HepG2 (cell line): Measurements from ENCODE around the gene HTR1D. TPM values are rescaled to one million over a fixed set of nuclear protein-coding genes. Genes with fewer than 3 reads are reported as not detected.

Source experiments
- FOXJ3 ChIP-seq: sonication (generic); formaldehyde crosslinking; IDR thresholded peaks from 2 replicates; pipeline ENCODE4 v1.4.0; 2020; ENCODE audit warnings: missing genetic modification reagents, mild to moderate bottlenecking, borderline replicate concordance
- GTF2F1 ChIP-seq: fragments of 150-350 bp; IDR thresholded peaks from 2 replicates; pipeline ENCODE4 v1.6.1; 2014; ENCODE audit warnings: low read length
- KDM3A ChIP-seq: IDR thresholded peaks from 2 replicates; pipeline ENCODE4 v1.6.1; 2018; ENCODE audit warnings: low read depth, missing compliant biosample characterization
- MATR3 ChIP-seq: sonication (generic); formaldehyde crosslinking; IDR thresholded peaks from 2 replicates; pipeline ENCODE4 v1.4.0; 2020; ENCODE audit warnings: missing genetic modification reagents
- MLLT10 ChIP-seq: sonication (generic); formaldehyde crosslinking; IDR thresholded peaks from 2 replicates; pipeline ENCODE4 v1.4.0; 2020; ENCODE audit warnings: missing genetic modification reagents
- NRL ChIP-seq: sonication (generic); formaldehyde crosslinking; IDR thresholded peaks from 2 replicates; pipeline ENCODE4 v1.5.0; 2020; ENCODE audit warnings: missing genetic modification reagents, mild to moderate bottlenecking, moderate library complexity, borderline replicate concordance
- PHB2 ChIP-seq: fragments of 450-650 bp; IDR thresholded peaks from 2 replicates; pipeline ENCODE4 v1.6.1; 2018; ENCODE audit not compliant: partially characterized antibody
- RNF219 ChIP-seq: sonication (generic); formaldehyde crosslinking; IDR thresholded peaks from 2 replicates; pipeline ENCODE4 v1.5.0; 2020; ENCODE audit warnings: mild to moderate bottlenecking, missing genetic modification reagents
- SATB2 ChIP-seq: sonication (generic); formaldehyde crosslinking; IDR thresholded peaks from 2 replicates; pipeline ENCODE4 v1.5.0; 2020; ENCODE audit warnings: missing genetic modification reagents
- SP5 ChIP-seq: IDR thresholded peaks from 2 replicates; pipeline ENCODE4 v1.6.1; 2016; ENCODE audit warnings: low read depth, borderline replicate concordance
- SPEN ChIP-seq: sonication (generic); formaldehyde crosslinking; IDR thresholded peaks from 2 replicates; pipeline ENCODE4 v1.5.1; 2020; ENCODE audit warnings: low read depth, mild to moderate bottlenecking, missing genetic modification reagents
- STAG1 ChIP-seq: sonication (generic); formaldehyde crosslinking; IDR thresholded peaks from 2 replicates; pipeline ENCODE4 v1.4.0; 2020; ENCODE audit warnings: missing genetic modification reagents
- ZBTB37 ChIP-seq: sonication (generic); formaldehyde crosslinking; IDR thresholded peaks from 2 replicates; pipeline ENCODE4 v1.4.0; 2020; ENCODE audit warnings: mild to moderate bottlenecking, missing genetic modification reagents
- ZBTB7A ChIP-seq: sonication (generic); formaldehyde crosslinking; IDR thresholded peaks from 2 replicates; pipeline ENCODE4 v1.8.0; 2022; ENCODE audit warnings: mild to moderate bottlenecking, missing genetic modification reagents
- ZC3H4 ChIP-seq: sonication (generic); formaldehyde crosslinking; IDR thresholded peaks from 2 replicates; pipeline ENCODE4 v1.4.0; 2020; ENCODE audit warnings: missing genetic modification reagents, borderline replicate concordance
- ZFP41 ChIP-seq: sonication (generic); formaldehyde crosslinking; IDR thresholded peaks from 2 replicates; pipeline ENCODE4 v1.4.0; 2020; ENCODE audit warnings: mild to moderate bottlenecking, missing genetic modification reagents, borderline replicate concordance
- ZNF317 ChIP-seq: sonication (generic); formaldehyde crosslinking; IDR thresholded peaks from 2 replicates; pipeline ENCODE4 v1.5.0; 2020; ENCODE audit warnings: mild to moderate bottlenecking, missing genetic modification reagents
- ZNF432 ChIP-seq: sonication (generic); formaldehyde crosslinking; IDR thresholded peaks from 2 replicates; pipeline ENCODE4 v1.5.0; 2020; ENCODE audit warnings: missing genetic modification reagents, mild to moderate bottlenecking, borderline replicate concordance
- ZNF558 ChIP-seq: sonication (generic); formaldehyde crosslinking; IDR thresholded peaks from 2 replicates; pipeline ENCODE4 v1.9.0; 2022; ENCODE audit warnings: mild to moderate bottlenecking, missing genetic modification reagents, borderline replicate concordance
- ZNF564 ChIP-seq: sonication (generic); formaldehyde crosslinking; IDR thresholded peaks from 2 replicates; pipeline ENCODE4 v1.8.1; 2023; ENCODE audit warnings: mild to moderate bottlenecking, missing genetic modification reagents
- ZNF576 ChIP-seq: sonication (generic); formaldehyde crosslinking; IDR thresholded peaks from 2 replicates; pipeline ENCODE4 v1.4.0; 2020; ENCODE audit warnings: mild to moderate bottlenecking, missing genetic modification reagents
- ZNF605 ChIP-seq: sonication (generic); formaldehyde crosslinking; IDR thresholded peaks from 2 replicates; pipeline ENCODE4 v1.8.0; 2022; ENCODE audit warnings: mild to moderate bottlenecking, missing genetic modification reagents
- ZNF607 ChIP-seq: sonication (generic); formaldehyde crosslinking; IDR thresholded peaks from 2 replicates; pipeline ENCODE4 v1.5.1; 2020; ENCODE audit warnings: missing genetic modification reagents, mild to moderate bottlenecking, borderline replicate concordance
- ZNF782 ChIP-seq: sonication (generic); formaldehyde crosslinking; IDR thresholded peaks from 2 replicates; pipeline ENCODE4 v1.4.0; 2020; ENCODE audit warnings: missing genetic modification reagents, mild to moderate bottlenecking, borderline replicate concordance
- polyA plus RNA-seq, 8 experiments: library from polyadenylated mRNA; depleted of rRNA in 3 of 8; stranded (reverse) in 7 of 8; unstranded in 1 of 8; fragments of >200 nt; fragmentation: Illumina TruSeq in 4 of 8; extraction: Trizol in 4 of 8; gene quantifications; 2 replicates each; pipeline versions ENCODE4 v1.2.1 to v1.2.3, GENCODE V29; 2011 to 2016; ENCODE audit warnings: low read depth in 4 of 8, missing spikeins in 1 of 8, mixed read lengths in 1 of 8; ENCODE audit not compliant: insufficient read depth in 1 of 8
- total RNA-seq, 5 experiments: library from RNA; depleted of rRNA; stranded (reverse); fragments of >200 nt; fragmentation: Illumina TruSeq; extraction: Trizol; gene quantifications; 2 replicates each; pipeline ENCODE4 v1.2.3, GENCODE V29; 2016; ENCODE audit warnings: low read depth in 1 of 5
- TF ChIP-seq, protein P1 (sequence below): sonication (generic); formaldehyde crosslinking; IDR thresholded peaks from 2 replicates; pipeline ENCODE4 v1.4.0; 2020; ENCODE audit warnings: missing genetic modification reagents, mild to moderate bottlenecking, borderline replicate concordance
- TF ChIP-seq, protein P2 (sequence below): sonication (generic); formaldehyde crosslinking; IDR thresholded peaks from 2 replicates; pipeline ENCODE4 v1.8.1; 2022; ENCODE audit warnings: mild to moderate bottlenecking, missing genetic modification reagents

Gene HTR1D
- total and polyA plus RNA-seq, 2 of the 13 experiments (the other 11 are each of a cell fraction or from before 2014, with no cell fraction given), result 0.04 to 0.07 TPM

DNA sequence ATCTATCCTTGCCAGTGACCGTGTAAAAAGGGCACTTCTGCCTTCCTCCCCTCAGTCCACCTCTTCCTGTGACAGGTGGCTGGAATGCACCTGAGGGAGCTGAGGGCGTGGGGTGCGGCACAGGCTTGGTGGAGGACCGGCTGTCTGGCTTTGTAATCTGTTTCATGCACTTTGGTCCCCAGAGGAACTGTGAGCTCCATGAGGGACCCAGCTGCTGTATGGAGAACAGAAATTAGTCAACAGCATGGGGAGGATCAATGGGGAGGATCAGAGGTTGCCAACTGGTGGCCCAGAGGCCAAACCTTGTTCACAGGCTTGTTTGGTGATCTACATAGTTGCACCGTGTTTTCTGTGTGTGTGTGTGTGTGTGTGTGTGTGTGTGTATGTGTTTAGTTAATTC is 29.7 kb downstream of the HTR1D start (continued):
- TF ChIP-seq ZBTB37 (CRISPR knock-in tag), result peak; percentile 91
- TF ChIP-seq ZNF558 (CRISPR knock-in tag), result no peak
- peak; percentile 86 for TF ChIP-seq KDM3A (CRISPR knock-in tag)
- TF ChIP-seq ZFP41 (CRISPR knock-in tag), result no peak
- no peak for TF ChIP-seq ZNF432 (CRISPR knock-in tag)
- peak; percentile 30 for TF ChIP-seq STAG1 (CRISPR knock-in tag)
- TF ChIP-seq ZNF576 (CRISPR knock-in tag), result 0 out of 2 replicates have a peak, but pooled peaks have one; percentile 5
- peak; percentile 77; the same call in 1 of the 2 replicates for TF ChIP-seq ZNF782 (CRISPR knock-in tag)
- no peak for TF ChIP-seq NRL (CRISPR knock-in tag)
- TF ChIP-seq, protein P1, sequence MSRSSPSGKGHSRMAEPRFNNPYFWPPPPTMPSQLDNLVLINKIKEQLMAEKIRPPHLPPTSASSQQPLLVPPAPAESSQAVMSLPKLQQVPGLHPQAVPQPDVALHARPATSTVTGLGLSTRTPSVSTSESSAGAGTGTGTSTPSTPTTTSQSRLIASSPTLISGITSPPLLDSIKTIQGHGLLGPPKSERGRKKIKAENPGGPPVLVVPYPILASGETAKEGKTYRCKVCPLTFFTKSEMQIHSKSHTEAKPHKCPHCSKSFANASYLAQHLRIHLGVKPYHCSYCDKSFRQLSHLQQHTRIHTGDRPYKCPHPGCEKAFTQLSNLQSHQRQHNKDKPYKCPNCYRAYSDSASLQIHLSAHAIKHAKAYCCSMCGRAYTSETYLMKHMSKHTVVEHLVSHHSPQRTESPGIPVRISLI (CRISPR knock-in tag), result peak; percentile 52; the same call in 1 of the 2 replicates
- no peak for TF ChIP-seq ZC3H4 (CRISPR knock-in tag)
- TF ChIP-seq GTF2F1, result no peak
- TF ChIP-seq FOXJ3 (CRISPR knock-in tag), result 0 out of 2 replicates have a peak, but pooled peaks have one; percentile 66
- no peak for TF ChIP-seq SATB2
- TF ChIP-seq SP5 (CRISPR knock-in tag), result no peak
- no peak for TF ChIP-seq MATR3
- TF ChIP-seq RNF219 (CRISPR knock-in tag), result 0 out of 2 replicates have a peak, but pooled peaks have one; percentile 45
- peak; percentile 64; the same call in 1 of the 2 replicates for TF ChIP-seq ZNF607
- TF ChIP-seq MLLT10, result no peak
- TF ChIP-seq ZNF605 (CRISPR knock-in tag), result no peak; the same call in 1 of the 2 replicates
- TF ChIP-seq SPEN (CRISPR knock-in tag), result peak; percentile 58; the same call in 1 of the 2 replicates
- TF ChIP-seq ZBTB7A (CRISPR knock-in tag), result peak; percentile 53; the same call in 1 of the 2 replicates
- TF ChIP-seq, protein P2, sequence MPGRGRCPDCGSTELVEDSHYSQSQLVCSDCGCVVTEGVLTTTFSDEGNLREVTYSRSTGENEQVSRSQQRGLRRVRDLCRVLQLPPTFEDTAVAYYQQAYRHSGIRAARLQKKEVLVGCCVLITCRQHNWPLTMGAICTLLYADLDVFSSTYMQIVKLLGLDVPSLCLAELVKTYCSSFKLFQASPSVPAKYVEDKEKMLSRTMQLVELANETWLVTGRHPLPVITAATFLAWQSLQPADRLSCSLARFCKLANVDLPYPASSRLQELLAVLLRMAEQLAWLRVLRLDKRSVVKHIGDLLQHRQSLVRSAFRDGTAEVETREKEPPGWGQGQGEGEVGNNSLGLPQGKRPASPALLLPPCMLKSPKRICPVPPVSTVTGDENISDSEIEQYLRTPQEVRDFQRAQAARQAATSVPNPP (CRISPR knock-in tag), result 0 out of 2 replicates have a peak, but pooled peaks have one; percentile 44
- no peak for TF ChIP-seq PHB2
- TF ChIP-seq ZNF317 (CRISPR knock-in tag), result peak; percentile 86; the same call in 1 of the 2 replicates
- no peak for TF ChIP-seq ZNF564
